AG04450 (cell line): Measurements from ENCODE around the gene GPR27. TPM values are rescaled to one million over a fixed set of nuclear protein-coding genes. Genes with fewer than 3 reads are reported as not detected.

Source experiments
- CTCF ChIA-PET: fragments of 300-600, 350-600 bp; formaldehyde crosslinking; extraction: SDS; loops from one replicate; lab custom pipeline; 2022; ENCODE audit warnings: antibody characterized with exemption, inconsistent platforms; lab: Charles Lee
- POLR2A ChIA-PET: fragments of 350-600 bp; formaldehyde crosslinking; extraction: SDS; loops from one replicate; lab custom pipeline; 2021; ENCODE audit warnings: antibody characterized with exemption, inconsistent platforms; lab: Yijun Ruan, JAX
- DNase-seq: peaks from one replicate; pipeline ENCODE4 v3.0.0-alpha.2; 2011; ENCODE audit warnings: low read depth, low spot score
- H3K27ac ChIP-seq: one replicate; pipeline ENCODE4 v1.5.1; 2012; ENCODE audit warnings: low read depth, low read length, control low read depth
- H3K27me3 ChIP-seq: one replicate; pipeline ENCODE4 v1.6.0; 2012; ENCODE audit warnings: low read length; ENCODE audit not compliant: control insufficient read depth, insufficient read depth
- H3K4me3 ChIP-seq: 2 replicates; pipeline ENCODE4 v1.5.1; 2011; ENCODE audit warnings: mild to moderate bottlenecking, low read depth, low read length, control low read depth
- H3K9me3 ChIP-seq: 2 replicates; pipeline ENCODE4 v1.5.1; 2012; ENCODE audit warnings: low read length; ENCODE audit not compliant: control insufficient read depth, insufficient read depth
- CTCF ChIP-seq: IDR thresholded peaks from 2 replicates; pipeline ENCODE4 v1.5.1; 2011; ENCODE audit warnings: low read depth, low read length, control low read depth, inconsistent platforms
- polyA minus RNA-seq: library from RNA; depleted of rRNA, polyadenylated mRNA; stranded (reverse); fragments of >200 nt; gene quantifications from 2 replicates; pipeline ENCODE4 v1.2.3, GENCODE V29; 2011; rRNA and poly(A)+ RNA removed
- polyA plus RNA-seq: library from polyadenylated mRNA; depleted of rRNA; stranded (reverse); fragments of >200 nt; gene quantifications from 2 replicates; pipeline ENCODE4 v1.2.3, GENCODE V29; 2011; rRNA removed

The GPR27 gene, protein sequence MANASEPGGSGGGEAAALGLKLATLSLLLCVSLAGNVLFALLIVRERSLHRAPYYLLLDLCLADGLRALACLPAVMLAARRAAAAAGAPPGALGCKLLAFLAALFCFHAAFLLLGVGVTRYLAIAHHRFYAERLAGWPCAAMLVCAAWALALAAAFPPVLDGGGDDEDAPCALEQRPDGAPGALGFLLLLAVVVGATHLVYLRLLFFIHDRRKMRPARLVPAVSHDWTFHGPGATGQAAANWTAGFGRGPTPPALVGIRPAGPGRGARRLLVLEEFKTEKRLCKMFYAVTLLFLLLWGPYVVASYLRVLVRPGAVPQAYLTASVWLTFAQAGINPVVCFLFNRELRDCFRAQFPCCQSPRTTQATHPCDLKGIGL
- polyA plus RNA-seq (not detected in 2 replicates), polyA minus RNA-seq (not detected in 2 replicates)

- TF ChIP-seq CTCF: no peak
- H3K4me3 ChIP-seq: peak within 1 kb of the TSS; percentile 20; the same call in 1 of the 2 replicates
- POLR2A ChIA-PET: no interaction called here
- no peaks in the 10 kb centered on the region for H3K9me3 ChIP-seq
- no peak within 1 kb of the TSS for H3K27ac ChIP-seq
- H3K27me3 ChIP-seq: peaks cover 43% of the 10 kb centered on the region
- CTCF ChIA-PET: no interaction called here
- DNase-seq: no peak
Measured at GRCh38 chr3:71753701-71754609, at the start of gene GPR27. TSS of gene GPR27 (plus strand) at chr3:71753855. CDS start at chr3:71754050, 195 bp downstream.

DNA sequence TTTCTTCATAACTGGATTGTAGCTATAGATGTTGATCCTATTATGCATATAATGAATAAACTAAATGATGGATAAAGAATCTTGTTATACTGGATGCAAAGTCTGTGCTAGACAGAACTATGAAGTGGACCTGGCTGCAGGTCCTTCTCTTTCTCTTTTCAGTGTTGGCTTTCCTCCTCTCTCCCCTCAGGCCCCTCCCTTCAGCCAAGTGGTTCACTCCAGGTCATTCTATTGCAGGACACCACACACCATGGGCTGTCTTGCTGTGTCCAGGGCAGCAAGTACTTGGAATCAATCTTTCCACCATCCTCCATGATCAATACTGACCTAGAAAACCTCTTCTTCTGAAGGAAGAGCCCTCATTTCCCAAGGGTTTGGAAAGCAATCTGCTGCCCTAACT is 48.7 kb upstream of the GPR27 start:
- Histone ChIP-seq H3K27me3 (peaks cover 6% of the 10 kb centered on the region), H3K9me3 (no peaks in the 10 kb centered on the region), H3K4me3 (no peak overlapping the region), H3K27ac (no peak overlapping the region)
- no peak for DNase-seq
- CTCF ChIA-PET: no interaction called here
- POLR2A ChIA-PET: no interaction called here
- no peak for TF ChIP-seq CTCF

DNA sequence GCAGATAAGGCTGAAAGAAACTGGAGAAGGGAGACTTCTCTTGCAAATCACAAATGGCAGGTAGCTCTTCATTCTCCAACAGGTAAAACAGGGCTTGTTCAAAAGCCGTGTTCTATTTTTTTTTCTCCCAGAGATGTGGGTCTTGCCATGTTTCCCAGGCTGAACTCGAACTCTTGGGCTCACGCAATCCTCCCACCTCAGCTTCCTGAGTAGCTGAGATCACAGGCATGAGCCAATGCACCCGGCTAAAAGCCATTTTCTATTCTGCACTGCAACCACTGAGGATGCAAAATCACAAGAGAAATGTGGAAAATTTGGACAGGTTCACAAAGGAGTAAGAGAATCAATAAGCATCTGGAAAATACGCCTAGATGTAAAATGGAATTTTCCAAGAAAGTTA is 48.0 kb upstream of the GPR27 start:
- DNase-seq: no peak
- ChIA-PET POLR2A (no interaction called here), CTCF (no interaction called here)
- Histone ChIP-seq H3K27ac (no peak overlapping the region), H3K27me3 (peaks cover 6% of the 10 kb centered on the region), H3K4me3 (no peak overlapping the region), H3K9me3 (no peaks in the 10 kb centered on the region)
- TF ChIP-seq CTCF: no peak

DNA sequence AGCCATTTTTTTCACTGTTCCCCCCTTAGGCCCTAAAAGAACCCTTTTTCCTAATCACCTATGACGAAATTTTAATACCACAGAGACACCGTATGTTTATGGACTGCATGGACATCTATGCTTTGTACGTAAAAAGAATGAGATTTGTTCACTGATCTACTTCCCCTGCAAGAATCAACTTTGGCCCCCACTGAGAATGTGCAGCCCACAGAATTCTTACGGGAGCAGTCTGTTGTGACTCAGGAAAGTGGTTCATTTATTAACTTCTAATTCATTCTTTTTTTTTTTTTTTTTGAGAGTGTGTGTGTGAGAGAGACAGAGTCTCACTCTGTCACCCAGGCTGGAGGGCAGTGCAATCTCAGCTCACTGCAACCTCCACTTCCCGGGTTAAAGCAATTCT is 46.1 kb upstream of the GPR27 start:
- CTCF ChIA-PET: no interaction called here
- Histone ChIP-seq H3K27me3 (peaks cover 6% of the 10 kb centered on the region), H3K4me3 (no peak overlapping the region), H3K9me3 (no peaks in the 10 kb centered on the region), H3K27ac (no peak overlapping the region)
- no peak for DNase-seq
- POLR2A ChIA-PET: interaction anchor here (0.6 kb wide), 1 partner anchor 712 kb away, joined by 3 read pairs; no protein-coding TSS in a partner anchor
- TF ChIP-seq CTCF: no peak
